K562 (cell line): ENCODE data around the gene PTPRG. TPM values are rescaled to one million over a fixed set of nuclear protein-coding genes. Genes with fewer than 3 reads are reported as not detected.

Experiments
- ATAC-seq: fragments of 200-7000 bp; cut with Tn5 transposase; 3 replicates; pipeline ENCODE4 v1.9.1; 2020; ENCODE audit warnings: moderate library complexity
- BruUV-seq: library from RNA; stranded (reverse); fragments of 400-500 nt; replicated peaks from 2 replicates; lab custom pipeline; 2021; lab: Mats Ljungman, UMichigan
- CTCF ChIA-PET: fragments of 300-600 bp; formaldehyde crosslinking; extraction: SDS; loops from one replicate; lab custom pipeline; 2021; ENCODE audit warnings: low intra/inter-chr PET ratio; lab: Yijun Ruan, JAX
- POLR2A ChIA-PET: fragments of 300-600, 350-650 bp; sonication (Branson Sonifier 250); formaldehyde crosslinking; extraction: SDS; loops from one replicate; lab custom pipeline; 2021; ENCODE audit warnings: antibody characterized with exemption, inconsistent platforms; lab: Yijun Ruan, JAX
- DNase-seq, 4 experiments: peaks; one replicate each; pipeline versions ENCODE4 v3.0.0 to v3.0.0-alpha.2; 2011 to 2018; ENCODE audit warnings: low spot score in 3 of 4, mixed read lengths in 3 of 4; ENCODE audit errors: extremely low read depth in 1 of 4
- FAIRE-seq: peaks from 2 replicates; lab custom pipeline; 2011; peaks lifted over from hg19 to GRCh38; lab: Jason Lieb, UNC
- H2AFZ ChIP-seq: 2 replicates; pipeline ENCODE4 v1.6.0; 2011; ENCODE audit warnings: low read depth, low read length, control low read depth, inconsistent platforms
- H3K27ac ChIP-seq: fragments of 200-600 bp; 3 replicates; pipeline ENCODE4 v1.8.0; 2011; ENCODE audit warnings: low read depth, mild to moderate bottlenecking, control low read depth, inconsistent platforms, low read length, moderate library complexity, mixed read lengths; ENCODE audit errors: extremely low read depth
- H3K27me3 ChIP-seq, 2 experiments: fragments of 300-600 bp in 1 of 2; 2 replicates in 1 of 2; 3 replicates in 1 of 2; pipeline versions ENCODE4 v1.6.0 to v1.8.0; 2011; ENCODE audit warnings: inconsistent platforms in 2 of 2, low read length in 2 of 2, mild to moderate bottlenecking in 1 of 2, mixed read lengths in 1 of 2, moderate library complexity in 1 of 2; ENCODE audit not compliant: control insufficient read depth in 2 of 2, insufficient read depth in 2 of 2
- H3K36me3 ChIP-seq: fragments of 300-600 bp; 3 replicates; pipeline ENCODE4 v1.8.0; 2011; ENCODE audit warnings: mild to moderate bottlenecking, low read length, inconsistent platforms; ENCODE audit not compliant: control insufficient read depth, insufficient read depth
- H3K4me1 ChIP-seq, 2 experiments: fragments of 200-600 bp in 1 of 2; replicated peaks in 1 of 2; 2 replicates in 1 of 2; 3 replicates in 1 of 2; pipeline versions ENCODE4 v1.5.1 to v1.8.0; 2011; ENCODE audit warnings: inconsistent platforms in 2 of 2, low read length in 2 of 2, mild to moderate bottlenecking in 1 of 2, mixed read lengths in 1 of 2, moderate library complexity in 1 of 2; ENCODE audit not compliant: control insufficient read depth in 2 of 2, insufficient read depth in 2 of 2
- H3K4me2 ChIP-seq: 2 replicates; pipeline ENCODE4 v1.6.1; 2011; ENCODE audit warnings: low read length, control low read depth, inconsistent platforms, mixed read lengths; ENCODE audit not compliant: insufficient read depth
- H3K4me3 ChIP-seq: fragments of 200-600 bp; sonication (generic), shearing (Covaris generic); 2 replicates; pipeline ENCODE4 v1.5.1; 2016; ENCODE audit warnings: control low read depth, inconsistent platforms
- H3K79me2 ChIP-seq: fragments of 200-600 bp; 3 replicates; pipeline ENCODE4 v1.8.0; 2011; ENCODE audit warnings: low read length, inconsistent platforms; ENCODE audit not compliant: control insufficient read depth, insufficient read depth
- H3K9ac ChIP-seq, 2 experiments: 2 replicates each; pipeline versions ENCODE4 v1.6.0 to v1.6.1; 2011; ENCODE audit warnings: low read depth in 2 of 2, low read length in 2 of 2, control low read depth in 1 of 2, inconsistent platforms in 1 of 2, mild to moderate bottlenecking in 1 of 2, mixed read lengths in 1 of 2; ENCODE audit not compliant: insufficient read depth in 1 of 2
- H3K9me1 ChIP-seq: one replicate; pipeline ENCODE4 v1.6.0; 2011; ENCODE audit warnings: inconsistent platforms, mild to moderate bottlenecking, low read length, moderate library complexity; ENCODE audit not compliant: control insufficient read depth, insufficient read depth
- H3K9me3 ChIP-seq: replicated peaks from 2 replicates; pipeline ENCODE4 v1.5.1; 2011; ENCODE audit warnings: low read depth, low read length, inconsistent platforms; ENCODE audit not compliant: control insufficient read depth, insufficient read depth
- H4K20me1 ChIP-seq: replicated peaks from 2 replicates; pipeline ENCODE4 v1.6.1; 2011; ENCODE audit warnings: low read length, inconsistent platforms, mixed read lengths; ENCODE audit not compliant: control insufficient read depth, insufficient read depth
- ATF2 ChIP-seq: sonication (generic); formaldehyde crosslinking; IDR thresholded peaks from 2 replicates; pipeline ENCODE4 v1.8.1; 2022; ENCODE audit warnings: missing genetic modification reagents
- E2F4 ChIP-seq: sonication (generic); formaldehyde crosslinking; IDR thresholded peaks from 2 replicates; pipeline ENCODE4 v1.8.0; 2022; ENCODE audit warnings: mild to moderate bottlenecking, low read depth, missing genetic modification reagents
- NCOR1 ChIP-seq: fragments of 450-650 bp; IDR thresholded peaks from 2 replicates; pipeline ENCODE4 v1.6.1; 2016; ENCODE audit warnings: mild to moderate bottlenecking, moderate library complexity
- PTBP1 ChIP-seq: fragments of 200-400 bp; formaldehyde crosslinking; IDR thresholded peaks from 2 replicates; pipeline ENCODE4 v1.6.1; 2017; ENCODE audit warnings: low read depth, low read length
- RBM14 ChIP-seq: fragments of 200-400 bp; formaldehyde crosslinking; IDR thresholded peaks from 2 replicates; pipeline ENCODE4 v1.6.1; 2018; ENCODE audit warnings: low read depth, mild to moderate bottlenecking, low read length, moderate library complexity, borderline replicate concordance; ENCODE audit not compliant: insufficient read depth
- SMARCB1 ChIP-seq: IDR thresholded peaks from 2 replicates; pipeline ENCODE4 v1.6.1; 2011; ENCODE audit warnings: improper control_type of control experiment, low read depth; ENCODE audit not compliant: insufficient read length
- SNIP1 ChIP-seq: fragments of 450-650 bp; IDR thresholded peaks from 2 replicates; pipeline ENCODE4 v1.7.1; 2017; ENCODE audit warnings: low read depth, mild to moderate bottlenecking
- TCF7L2 ChIP-seq: fragments of 150-350 bp; IDR thresholded peaks from 2 replicates; pipeline ENCODE4 v1.6.1; 2016; ENCODE audit warnings: low read depth, mild to moderate bottlenecking, low read length, moderate library complexity
- U2AF1 ChIP-seq: fragments of 200-400 bp; formaldehyde crosslinking; optimal IDR thresholded peaks from 2 replicates; pipeline ENCODE3; 2017; ENCODE audit warnings: mild to moderate bottlenecking, low read depth, low read length, moderate library complexity
- ZNF764 ChIP-seq: fragments of 250-450 bp; sonication (Bioruptor Pico); IDR thresholded peaks from 2 replicates; pipeline ENCODE4 v1.4.0; 2020; ENCODE audit warnings: low read depth, mild to moderate bottlenecking, moderate library complexity
- ZZZ3 ChIP-seq: fragments of 450-650 bp; IDR thresholded peaks from 2 replicates; pipeline ENCODE4 v1.6.1; 2016; ENCODE audit warnings: antibody characterized with exemption, mild to moderate bottlenecking, moderate library complexity
- WGBS: fragments of 100-300 bp; shearing (Covaris generic); methylation state at CpG from one replicate; pipeline ENCODE4 v1.1.6; 2016; ENCODE audit warnings: low coverage, mixed read lengths; ENCODE audit not compliant: insufficient coverage; ENCODE audit errors: missing lambda C conversion rate; 5-methylcytosine and 5-hydroxymethylcytosine counted together
- in situ Hi-C: fragments of 300-500 bp; cut with MboI; formaldehyde crosslinking; loops from 4 replicates; pipeline ENCODE4 v1.15.0; 2018; ENCODE audit warnings: inconsistent platforms, mixed read lengths
- intact Hi-C: fragments of 100-400 bp; cut with micrococcal nuclease; formaldehyde crosslinking; loops from 2 replicates; pipeline ENCODE4 v1.14.2; 2022
- polyA plus RNA-seq, 8 experiments: library from polyadenylated mRNA; depleted of rRNA in 4 of 8; stranded (reverse) in 5 of 8; unstranded in 3 of 8; fragments of >200 nt; fragmentation: Nextera tagmentation in 2 of 8; fragmentation: Illumina TruSeq in 1 of 8; extraction: Ambion mirVana in 2 of 8; extraction: Trizol in 1 of 8; gene quantifications; 2 replicates each; pipeline versions ENCODE4 v1.2.1 to v1.2.3, GENCODE V29; 2011 to 2014; ENCODE audit warnings: inconsistent platforms in 1 of 8, missing spikeins in 1 of 8
- total RNA-seq, 7 experiments: library from RNA; depleted of rRNA in 6 of 7; stranded (reverse); fragments of >200 nt in 6 of 7; fragmentation: Illumina TruSeq in 2 of 7; extraction: Trizol in 2 of 7; gene quantifications; 2 replicates each; pipeline versions ENCODE4 v1.2.1 to v1.2.3, GENCODE V29; 2011 to 2021; ENCODE audit warnings: low replicate concordance in 1 of 7

The PTPRG gene
- total and polyA plus RNA-seq, 9 of the 15 experiments (the other 6 are each of a cell fraction or from before 2014, with no cell fraction given), result 0.16 TPM; not detected in 8

- H3K4me2 ChIP-seq, result no peak overlapping the region
- H3K9me3 ChIP-seq, result no peaks in the 10 kb centered on the region
- no peaks in the 10 kb centered on the region for H3K4me1 ChIP-seq
- no peaks in the 10 kb centered on the region for H3K36me3 ChIP-seq
- ChIA-PET CTCF (no interaction called here), POLR2A (interaction anchor here (0.7 kb wide), 1 partner anchor 9 kb away, joined by 3 read pairs; no protein-coding TSS in a partner anchor)
- 2% methylated on average over 4 of the region's 5 CpGs for WGBS
- no peak overlapping the region for H3K9ac ChIP-seq
- no peaks in the 10 kb centered on the region for H3K79me2 ChIP-seq
- DNase-seq (no peak), FAIRE-seq (no peak), ATAC-seq (no peak)
- H4K20me1 ChIP-seq, result no peaks in the 10 kb centered on the region
- H3K9me1 ChIP-seq, result no peaks in the 10 kb centered on the region
- no peak overlapping the region for H3K4me3 ChIP-seq
- no peak for TF ChIP-seq U2AF1
- TF ChIP-seq PTBP1, result no peak
- TF ChIP-seq SNIP1, result no peak
- TF ChIP-seq TCF7L2, result no peak
- no peak for TF ChIP-seq NCOR1
- no peak for TF ChIP-seq ZNF764
- TF ChIP-seq E2F4, result no peak
- no peak for TF ChIP-seq ATF2 (CRISPR knock-in tag)
- no peak for TF ChIP-seq RBM14
- no peak for TF ChIP-seq SMARCB1
- TF ChIP-seq ZZZ3, result no peak
- H3K27me3 ChIP-seq, result no peaks in the 10 kb centered on the region
- in situ Hi-C loops, result no loop called here
- H3K27ac ChIP-seq, result no peak overlapping the region
- intact Hi-C loops, result no loop called here
- no TSS peak for BruUV-seq
- H2AFZ ChIP-seq, result no peak overlapping the region
These were observed 466.4 kb downstream of the PTPRG start for GRCh38 chr3:62027796-62028195.
